CD8-positive, alpha-beta memory T cell (primary cell): ENCODE results near the gene LRRC3C. TPM values are rescaled to one million over a fixed set of nuclear protein-coding genes. Genes with fewer than 3 reads are reported as not detected.

ENCODE experiments used
- CTCF ChIA-PET: fragments of 350-600 bp; sonication (Branson Sonifier 250); formaldehyde crosslinking; loops from one replicate; lab custom pipeline; 2021; ENCODE audit warnings: antibody characterized with exemption; lab: Charles Lee
- POLR2A ChIA-PET: fragments of 350-600 bp; sonication (Branson Sonifier 250); formaldehyde crosslinking; loops from one replicate; lab custom pipeline; 2021; ENCODE audit warnings: antibody characterized with exemption; lab: Charles Lee
- DNase-seq, 5 donors: peaks; one replicate each; pipeline versions ENCODE4 v3.0.0 to v3.0.0-alpha.2; 2020 to 2022; ENCODE audit warnings: mixed read lengths in 1 of 5
- H3K27ac ChIP-seq: one replicate; pipeline ENCODE4 v1.7.0; 2013; ENCODE audit warnings: low read depth, mild to moderate bottlenecking, low read length, moderate library complexity
- H3K27me3 ChIP-seq: 2 replicates; pipeline ENCODE4 v1.7.0; 2013; ENCODE audit warnings: low read length, mild to moderate bottlenecking; ENCODE audit not compliant: insufficient read depth, poor library complexity, severe bottlenecking
- H3K36me3 ChIP-seq: 2 replicates; pipeline ENCODE4 v1.7.0; 2013; ENCODE audit warnings: mild to moderate bottlenecking, low read length, moderate library complexity; ENCODE audit not compliant: insufficient read depth
- H3K4me1 ChIP-seq: 2 replicates; pipeline ENCODE4 v1.7.0; 2013; ENCODE audit warnings: mild to moderate bottlenecking, low read length, moderate library complexity; ENCODE audit not compliant: insufficient read depth
- H3K4me3 ChIP-seq: 2 replicates; pipeline ENCODE4 v1.7.0; 2013; ENCODE audit warnings: mild to moderate bottlenecking, low read length
- H3K9me3 ChIP-seq: 2 replicates; pipeline ENCODE4 v1.7.0; 2013; ENCODE audit warnings: mild to moderate bottlenecking, low read length
- H3K27ac Mint-ChIP-seq, 8 donors: one replicate each; pipeline ENCODE4 v1.8.0; 2020 to 2021; ENCODE audit warnings: mixed read lengths in 8 of 8, mild to moderate bottlenecking in 6 of 8, inconsistent platforms in 3 of 8, moderate library complexity in 3 of 8
- H3K27me3 Mint-ChIP-seq, 2 donors: one replicate each; pipeline ENCODE4 v1.8.0; 2020 to 2021; ENCODE audit warnings: mixed read lengths in 2 of 2, mild to moderate bottlenecking in 1 of 2, moderate library complexity in 1 of 2
- H3K36me3 Mint-ChIP-seq, 3 donors: one replicate each; pipeline ENCODE4 v1.8.0; 2020 to 2021; ENCODE audit warnings: mixed read lengths in 3 of 3, inconsistent platforms in 1 of 3, mild to moderate bottlenecking in 1 of 3
- H3K4me1 Mint-ChIP-seq, 3 donors: one replicate each; pipeline ENCODE4 v1.8.0; 2020 to 2021; ENCODE audit warnings: mixed read lengths in 3 of 3, inconsistent platforms in 1 of 3, mild to moderate bottlenecking in 1 of 3
- H3K4me3 Mint-ChIP-seq, 7 donors: one replicate each; pipeline ENCODE4 v1.8.0; 2020 to 2021; ENCODE audit warnings: mixed read lengths in 7 of 7, mild to moderate bottlenecking in 6 of 7, moderate library complexity in 4 of 7, inconsistent platforms in 2 of 7
- H3K9me3 Mint-ChIP-seq, 5 donors: one replicate each; pipeline ENCODE4 v1.8.0; 2020 to 2022; ENCODE audit warnings: mixed read lengths in 5 of 5, mild to moderate bottlenecking in 3 of 5, moderate library complexity in 2 of 5, inconsistent platforms in 1 of 5
- polyA plus RNA-seq: library from polyadenylated mRNA; unstranded; fragments of 300-500 nt; fragmentation: Illumina TruSeq; gene quantifications from one replicate; pipeline ENCODE4 v1.2.3, GENCODE V29; 2021
- total RNA-seq, 2 experiments: library from RNA; stranded (reverse); gene quantifications; one replicate each; pipeline ENCODE4 v1.2.3, GENCODE V29; 2021

The LRRC3C gene
- total and polyA plus RNA-seq, 3 experiments from 2014 or later, result not detected

- Histone ChIP-seq H3K27ac (no peak overlapping the region), H3K27me3 (no peaks in the 10 kb centered on the region), H3K36me3 (no peaks in the 10 kb centered on the region), H3K4me1 (no peaks in the 10 kb centered on the region), H3K9me3 (no peaks in the 10 kb centered on the region), H3K4me3 (no peak overlapping the region)
- H3K4me1 Mint-ChIP-seq, result peaks cover 0 to 10% (median 3%) of the 10 kb centered on the region in 3 donors
- H3K27ac Mint-ChIP-seq, result no peak overlapping the region
- peaks cover 0 to 3% (median 0%) of the 10 kb centered on the region in 3 donors for H3K36me3 Mint-ChIP-seq
- ChIA-PET CTCF (no interaction called here), POLR2A (no interaction called here)
- peaks cover 13 to 51% of the 10 kb centered on the region in 2 donors for H3K27me3 Mint-ChIP-seq
- no peak overlapping the region for H3K4me3 Mint-ChIP-seq
- DNase-seq, result no peak
- H3K9me3 Mint-ChIP-seq, result no peaks in the 10 kb centered on the region
These were observed 44.7 kb downstream of the LRRC3C start for GRCh38 chr17:39972271-39972670.

- Histone ChIP-seq H3K36me3 (no peaks in the 10 kb centered on the region), H3K4me1 (no peaks in the 10 kb centered on the region), H3K9me3 (no peaks in the 10 kb centered on the region), H3K27me3 (no peaks in the 10 kb centered on the region), H3K27ac (no peak overlapping the region), H3K4me3 (no peak overlapping the region)
- POLR2A ChIA-PET, result no interaction called here
- H3K27ac Mint-ChIP-seq, result no peak overlapping the region
- H3K36me3 Mint-ChIP-seq, result peaks cover 0 to 3% (median 0%) of the 10 kb centered on the region in 3 donors
- DNase-seq, result no peak
- peaks cover 0 to 5% (median 0%) of the 10 kb centered on the region in 3 donors for H3K4me1 Mint-ChIP-seq
- H3K27me3 Mint-ChIP-seq, result peaks cover 13 to 48% of the 10 kb centered on the region in 2 donors
- CTCF ChIA-PET, result interaction anchor here (0.9 to 1.0 kb wide), 2 partner anchors 11 to 265 kb away, joined by 3 read pairs; partner anchors contain the start of gene GSDMA
- no peaks in the 10 kb centered on the region for H3K9me3 Mint-ChIP-seq
- no peak overlapping the region for H3K4me3 Mint-ChIP-seq
These were observed 46.0 kb downstream of the LRRC3C start for GRCh38 chr17:39973496-39973895.

- Histone ChIP-seq H3K4me3 (no peak overlapping the region), H3K27ac (no peak overlapping the region), H3K36me3 (no peaks in the 10 kb centered on the region), H3K27me3 (no peaks in the 10 kb centered on the region), H3K4me1 (peaks cover 2% of the 10 kb centered on the region), H3K9me3 (no peaks in the 10 kb centered on the region)
- POLR2A ChIA-PET, result no interaction called here
- Mint-ChIP-seq H3K27me3 (peaks cover 16 to 45% of the 10 kb centered on the region in 2 donors), H3K27ac (peak overlapping the region in 2 of 8 donors; percentile 61 to 64), H3K4me1 (peaks cover 2 to 3% (median 3%) of the 10 kb centered on the region in 3 donors), H3K9me3 (no peaks in the 10 kb centered on the region), H3K36me3 (peaks cover 0 to under 1% (median 0%) of the 10 kb centered on the region in 3 donors), H3K4me3 (no peak overlapping the region)
- CTCF ChIA-PET, result interaction anchor here (1.0 kb wide), 1 partner anchor 266 kb away, joined by 3 read pairs; no protein-coding TSS in a partner anchor
- DNase-seq, result peak in 1 of 5 donors; percentile 17
These were observed 46.9 kb downstream of the LRRC3C start for GRCh38 chr17:39974433-39974832.

- Mint-ChIP-seq H3K9me3 (no peaks in the 10 kb centered on the region), H3K4me3 (no peak overlapping the region), H3K4me1 (peaks cover 11 to 14% (median 13%) of the 10 kb centered on the region in 3 donors), H3K27me3 (peaks cover 12 to 36% of the 10 kb centered on the region in 2 donors), H3K27ac (no peak overlapping the region), H3K36me3 (peaks cover 0 to 5% (median 0%) of the 10 kb centered on the region in 3 donors)
- Histone ChIP-seq H3K9me3 (no peaks in the 10 kb centered on the region), H3K27ac (no peak overlapping the region), H3K27me3 (no peaks in the 10 kb centered on the region), H3K36me3 (no peaks in the 10 kb centered on the region), H3K4me1 (peaks cover 9% of the 10 kb centered on the region), H3K4me3 (no peak overlapping the region)
- ChIA-PET POLR2A (no interaction called here), CTCF (interaction anchor here (0.8 to 2.5 kb wide), 3 partner anchors 18 to 28 kb away, joined by 3 to 10 read pairs (median 3); no protein-coding TSS in a partner anchor)
- DNase-seq, result peak in 1 of 5 donors; percentile 5
These were observed 48.3 kb downstream of the LRRC3C start for GRCh38 chr17:39975801-39976200.

GRCh38 chr17:39979016-39979670 lies 51.6 kb downstream of the LRRC3C start:
- Histone ChIP-seq H3K9me3 (no peaks in the 10 kb centered on the region), H3K27ac (no peak overlapping the region), H3K36me3 (peaks cover under 1% of the 10 kb centered on the region), H3K4me3 (no peak overlapping the region), H3K27me3 (no peaks in the 10 kb centered on the region), H3K4me1 (peaks cover 28% of the 10 kb centered on the region)
- peak overlapping the region in 4 of 7 donors; percentile 28 to 96 (median 82) for H3K4me3 Mint-ChIP-seq
- no peak for DNase-seq
- H3K27ac Mint-ChIP-seq, result peak overlapping the region in 3 of 8 donors; percentile 38 to 90 (median 60)
- H3K27me3 Mint-ChIP-seq, result peaks cover 8 to 11% of the 10 kb centered on the region in 2 donors
- CTCF ChIA-PET, result interaction anchor here (1.6 to 3.2 kb wide), 6 partner anchors 10 to 357 kb away, joined by 5 to 54 read pairs (median 8); no protein-coding TSS in a partner anchor
- POLR2A ChIA-PET, result interaction anchor here (1.9 kb wide), 1 partner anchor 20 kb away, joined by 7 read pairs; no protein-coding TSS in a partner anchor
- H3K4me1 Mint-ChIP-seq, result peaks cover 31 to 42% (median 41%) of the 10 kb centered on the region in 3 donors
- no peaks in the 10 kb centered on the region for H3K9me3 Mint-ChIP-seq
- peaks cover 0 to 22% (median 0%) of the 10 kb centered on the region in 3 donors for H3K36me3 Mint-ChIP-seq

GRCh38 chr17:39979893-39980350 lies 52.4 kb downstream of the LRRC3C start:
- H3K27ac ChIP-seq, result peak overlapping the region; percentile 85
- peaks cover 8% of the 10 kb centered on the region for H3K36me3 ChIP-seq
- H3K9me3 ChIP-seq, result no peaks in the 10 kb centered on the region
- H3K27me3 Mint-ChIP-seq, result peaks cover 8% of the 10 kb centered on the region in 2 donors
- ChIA-PET POLR2A (interaction anchor here (0.6 to 1.9 kb wide), 13 partner anchors 21 to 518 kb away, joined by 3 to 17 read pairs (median 4); partner anchors contain the start of genes CASC3, CDK12, LRRC3C and ORMDL3), CTCF (interaction anchor here (0.9 to 3.2 kb wide), 22 partner anchors 11 to 359 kb away, joined by 3 to 54 read pairs (median 4); partner anchors contain the start of genes NR1D1 and ZPBP2)
- peak overlapping the region; percentile 90 to 98 (median 95) for H3K27ac Mint-ChIP-seq
- H3K4me1 ChIP-seq, result peaks cover 28% of the 10 kb centered on the region
- peak overlapping the region; percentile 86 for H3K4me3 ChIP-seq
- peaks cover 0 to 29% (median 0%) of the 10 kb centered on the region in 3 donors for H3K36me3 Mint-ChIP-seq
- no peaks in the 10 kb centered on the region for H3K27me3 ChIP-seq
- H3K4me3 Mint-ChIP-seq, result peak overlapping the region; percentile 89 to 96 (median 95)
- H3K9me3 Mint-ChIP-seq, result no peaks in the 10 kb centered on the region
- DNase-seq, result peak in 2 of 5 donors; percentile 19 to 50
- H3K4me1 Mint-ChIP-seq, result peaks cover 34 to 46% (median 45%) of the 10 kb centered on the region in 3 donors

GRCh38 chr17:39980351-39981206 lies 53.0 kb downstream of the LRRC3C start, which contains the start of gene PSMD3:
Gene PSMD3, plus strand, starts transcription at chr17:39980807. Its CDS starts 164 bp downstream, at chr17:39980971.
- Mint-ChIP-seq H3K4me1 (peaks cover 36 to 51% (median 49%) of the 10 kb centered on the region in 3 donors), H3K36me3 (peaks cover 4 to 36% (median 5%) of the 10 kb centered on the region in 3 donors), H3K27ac (peak within 1 kb of the TSS; percentile 90 to 98 (median 95)), H3K4me3 (peak within 1 kb of the TSS; percentile 89 to 96 (median 95)), H3K9me3 (no peaks in the 10 kb centered on the region), H3K27me3 (peaks cover 5 to 8% of the 10 kb centered on the region in 2 donors)
- H3K4me1 ChIP-seq, result peaks cover 28% of the 10 kb centered on the region
- H3K27ac ChIP-seq, result peak within 1 kb of the TSS; percentile 85
- peak within 1 kb of the TSS; percentile 86 for H3K4me3 ChIP-seq
- CTCF ChIA-PET, result interaction anchor here (0.6 to 3.2 kb wide), 33 partner anchors 10 to 362 kb away, joined by 3 to 54 read pairs (median 3); partner anchors contain the start of genes LRRC3C, MIEN1, NR1D1 and ORMDL3
- POLR2A ChIA-PET, result interaction anchor here (0.6 to 1.9 kb wide), 15 partner anchors 22 to 1467 kb away, joined by 3 to 17 read pairs (median 4); partner anchors contain the start of genes CASC3, CDK12, LRRC3C and ORMDL3
- H3K36me3 ChIP-seq, result peaks cover 14% of the 10 kb centered on the region
- H3K9me3 ChIP-seq, result no peaks in the 10 kb centered on the region
- peak; percentile 95 to 99 (median 99) for DNase-seq
- no peaks in the 10 kb centered on the region for H3K27me3 ChIP-seq
